H1 (cell line): ENCODE data around the gene PCSK9. TPM values are rescaled to one million over a fixed set of nuclear protein-coding genes. Genes with fewer than 3 reads are reported as not detected.

Experiments used
- CTCF ChIA-PET: fragments of 300-600 bp; sonication (Branson Sonifier 250); formaldehyde crosslinking; loops from one replicate; lab custom pipeline; 2021; ENCODE audit not compliant: partially characterized antibody; lab: Charles Lee
- POLR2A ChIA-PET: fragments of 300-600 bp; sonication (Branson Sonifier 250); formaldehyde crosslinking; loops from one replicate; lab custom pipeline; 2021; ENCODE audit warnings: inconsistent platforms; ENCODE audit not compliant: partially characterized antibody; lab: Charles Lee
- DNase-seq, 2 experiments: peaks; one replicate each; pipeline versions ENCODE4 v3.0.0 to v3.0.0-alpha.2; 2010 to 2022; ENCODE audit warnings: low spot score in 2 of 2, low read depth in 1 of 2, mixed read lengths in 1 of 2
- FAIRE-seq: peaks from 2 replicates; lab custom pipeline; 2011; peaks lifted over from hg19 to GRCh38; lab: Jason Lieb, UNC
- H2AFZ ChIP-seq: 2 replicates; pipeline ENCODE4 v1.8.1; 2012; ENCODE audit warnings: low read length, inconsistent platforms
- H2AK5ac ChIP-seq: 2 replicates; pipeline ENCODE4 v1.6.1; 2013; ENCODE audit warnings: low read depth, low read length
- H2BK120ac ChIP-seq: replicated peaks from 2 replicates; pipeline ENCODE3; 2013; ENCODE audit warnings: low read depth, low read length, inconsistent platforms
- H2BK12ac ChIP-seq: 2 replicates; pipeline ENCODE4 v1.6.1; 2013; ENCODE audit warnings: low read depth, low read length
- H2BK15ac ChIP-seq: 2 replicates; pipeline ENCODE4 v1.6.1; 2013; ENCODE audit warnings: low read length
- H2BK20ac ChIP-seq: 2 replicates; pipeline ENCODE4 v1.6.1; 2013; ENCODE audit warnings: low read length
- H2BK5ac ChIP-seq: 2 replicates; pipeline ENCODE4 v1.6.1; 2013; ENCODE audit warnings: low read depth, low read length
- H3K14ac ChIP-seq: 2 replicates; pipeline ENCODE4 v1.6.1; 2013; ENCODE audit warnings: inconsistent platforms; ENCODE audit not compliant: insufficient read length
- H3K18ac ChIP-seq: 2 replicates; pipeline ENCODE4 v1.6.1; 2013; ENCODE audit warnings: low read length; ENCODE audit errors: extremely low read depth
- H3K23ac ChIP-seq: 2 replicates; pipeline ENCODE4 v1.6.1; 2013; ENCODE audit warnings: inconsistent platforms; ENCODE audit not compliant: insufficient read length
- H3K23me2 ChIP-seq: 2 replicates; pipeline ENCODE4 v1.6.1; 2013; ENCODE audit warnings: low read depth, low read length
- H3K27ac ChIP-seq: 2 replicates; pipeline ENCODE4 v1.6.1; 2011; ENCODE audit warnings: low read depth, low read length, inconsistent platforms
- H3K27me3 ChIP-seq, 4 experiments: replicated peaks in 1 of 4; 1 replicate in 1 of 4; 2 replicates in 3 of 4; pipeline versions ENCODE4 v1.6.1 to v1.8.1; 2011 to 2013; ENCODE audit warnings: low read length in 3 of 4, mild to moderate bottlenecking in 3 of 4, inconsistent platforms in 2 of 4, mixed read lengths in 2 of 4, moderate library complexity in 1 of 4; ENCODE audit not compliant: control insufficient read depth in 3 of 4, insufficient read depth in 3 of 4; ENCODE audit errors: extremely low read depth in 1 of 4
- H3K36me3 ChIP-seq, 4 experiments: 2 replicates each; pipeline versions ENCODE4 v1.6.1 to v1.8.1; 2011 to 2013; ENCODE audit warnings: mild to moderate bottlenecking in 4 of 4, low read length in 3 of 4, moderate library complexity in 2 of 4, control low read depth in 1 of 4, inconsistent platforms in 1 of 4; ENCODE audit not compliant: insufficient read depth in 4 of 4, control insufficient read depth in 2 of 4
- H3K4ac ChIP-seq: replicated peaks from 2 replicates; pipeline ENCODE3; 2013; ENCODE audit warnings: low read length, low read depth, mixed read lengths, inconsistent platforms; ENCODE audit not compliant: insufficient read length
- H3K4me1 ChIP-seq, 4 experiments: replicated peaks in 1 of 4; 1 replicate in 1 of 4; 2 replicates in 3 of 4; pipeline versions ENCODE4 v1.6.1 to v1.8.1; 2011 to 2013; ENCODE audit warnings: low read length in 3 of 4, inconsistent platforms in 2 of 4, mixed read lengths in 1 of 4; ENCODE audit not compliant: insufficient read depth in 4 of 4, control insufficient read depth in 3 of 4
- H3K4me2 ChIP-seq, 2 experiments: 2 replicates each; pipeline versions ENCODE4 v1.6.1 to v1.8.1; 2011 to 2013; ENCODE audit warnings: low read depth in 2 of 2, low read length in 2 of 2, control low read depth in 1 of 2, inconsistent platforms in 1 of 2, mild to moderate bottlenecking in 1 of 2; ENCODE audit not compliant: insufficient read depth in 1 of 2
- H3K4me3 ChIP-seq, 4 experiments: fragments of 200-600, 300-600 bp in 1 of 4; sonication (generic), shearing (Covaris generic), sonication (Bioruptor Twin) in 1 of 4; 2 replicates each; pipeline versions ENCODE4 v1.5.1 to v1.8.1; 2011 to 2016; ENCODE audit warnings: low read length in 4 of 4, low read depth in 3 of 4, control low read depth in 2 of 4, inconsistent platforms in 2 of 4, mild to moderate bottlenecking in 2 of 4, mixed read lengths in 1 of 4, moderate library complexity in 1 of 4; ENCODE audit not compliant: insufficient read depth in 2 of 4; ENCODE audit errors: extremely low read depth in 1 of 4
- H3K56ac ChIP-seq: replicated peaks from 2 replicates; pipeline ENCODE3; 2013; ENCODE audit warnings: low read depth, mild to moderate bottlenecking, mixed read lengths, low read length, inconsistent platforms; ENCODE audit not compliant: insufficient read length
- H3K79me1 ChIP-seq: 2 replicates; pipeline ENCODE4 v1.6.1; 2013; ENCODE audit warnings: low read depth, low read length, control low read depth
- H3K79me2 ChIP-seq, 2 experiments: 2 replicates each; pipeline versions ENCODE4 v1.6.1 to v1.8.1; 2012 to 2013; ENCODE audit warnings: low read length in 2 of 2, mild to moderate bottlenecking in 2 of 2, inconsistent platforms in 1 of 2; ENCODE audit not compliant: insufficient read depth in 2 of 2, control insufficient read depth in 1 of 2
- H3K9ac ChIP-seq, 4 experiments: replicated peaks in 1 of 4; 1 replicate in 1 of 4; 2 replicates in 3 of 4; pipeline versions ENCODE4 v1.6.1 to v1.8.1; 2011 to 2013; ENCODE audit warnings: low read depth in 3 of 4, low read length in 3 of 4, control low read depth in 2 of 4, mild to moderate bottlenecking in 2 of 4, moderate library complexity in 2 of 4, inconsistent platforms in 1 of 4; ENCODE audit errors: extremely low read depth in 1 of 4
- H3K9me3 ChIP-seq, 2 experiments: 2 replicates each; pipeline versions ENCODE4 v1.6.1 to v1.8.1; 2012 to 2013; ENCODE audit warnings: mild to moderate bottlenecking in 2 of 2, moderate library complexity in 2 of 2, control low read depth in 1 of 2, inconsistent platforms in 1 of 2, low read depth in 1 of 2, low read length in 1 of 2, mixed read lengths in 1 of 2; ENCODE audit not compliant: insufficient read depth in 2 of 2
- H4K20me1 ChIP-seq, 2 experiments: replicated peaks in 1 of 2; 2 replicates each; pipeline versions ENCODE3 to v1.8.1; 2011 to 2013; ENCODE audit warnings: inconsistent platforms in 2 of 2, low read length in 2 of 2, mild to moderate bottlenecking in 1 of 2; ENCODE audit not compliant: insufficient read depth in 2 of 2, control insufficient read depth in 1 of 2
- H4K5ac ChIP-seq: 2 replicates; pipeline ENCODE4 v1.6.1; 2013; ENCODE audit warnings: low read length, low read depth, mixed read lengths, inconsistent platforms; ENCODE audit not compliant: insufficient read length
- H4K8ac ChIP-seq: 2 replicates; pipeline ENCODE4 v1.8.0; 2013; ENCODE audit warnings: mild to moderate bottlenecking, moderate library complexity, low read length, inconsistent platforms; ENCODE audit not compliant: insufficient read depth; ENCODE audit errors: extremely low read depth
- H4K91ac ChIP-seq: replicated peaks from 2 replicates; pipeline ENCODE3; 2013; ENCODE audit warnings: low read length, mixed read lengths, inconsistent platforms; ENCODE audit not compliant: insufficient read length
- CTBP2 ChIP-seq: IDR thresholded peaks from 2 replicates; pipeline ENCODE4 v1.7.0; 2011; ENCODE audit warnings: borderline replicate concordance, mild to moderate bottlenecking, moderate library complexity, mixed read lengths, low read length; ENCODE audit not compliant: insufficient read depth, insufficient read length
- WGBS, 2 experiments: shearing (Covaris generic) in 1 of 2; methylation state at CpG; one replicate each; pipeline versions ENCODE4 v1.1.6 to v1.1.7; 2013 to 2015; ENCODE audit warnings: low lambda C conversion rate in 2 of 2, mixed read lengths in 2 of 2, inconsistent platforms in 1 of 2, low coverage in 1 of 2, missing lambda C conversion rate in 1 of 2; ENCODE audit not compliant: insufficient replicate concordance in 2 of 2, insufficient coverage in 1 of 2, insufficient read length in 1 of 2; ENCODE audit errors: extremely low coverage in 1 of 2, missing lambda C conversion rate in 1 of 2; 5-methylcytosine and 5-hydroxymethylcytosine counted together
- polyA plus RNA-seq, 7 experiments: library from polyadenylated mRNA; depleted of rRNA in 3 of 7; stranded (reverse) in 5 of 7; unstranded in 2 of 7; fragments of >200 nt in 5 of 7; fragments of 200-250 nt in 2 of 7; gene quantifications; 1 replicate in 5 of 7; 2 replicates in 1 of 7; 4 replicates in 1 of 7; pipeline versions ENCODE4 v1.2.1 to v1.2.3, GENCODE V29; 2011 to 2013; ENCODE audit warnings: missing spikeins in 2 of 7, mixed read lengths in 2 of 7
- total RNA-seq: library from RNA; stranded (reverse); fragmentation: NEBNext Ultra II Directional; extraction: Animal tissue kit (Norgen Biotek cat#: 25700); gene quantifications from 2 replicates; pipeline ENCODE4 v1.2.1, GENCODE V29; 2021
- TF ChIP-seq, protein P1 (sequence below): IDR thresholded peaks from 2 replicates; pipeline ENCODE4 v1.6.1; 2012; ENCODE audit warnings: inconsistent platforms

PCSK9 gene
- total and polyA plus RNA-seq, 2 of the 8 experiments (the other 6 are each of a cell fraction or from before 2014, with no cell fraction given), result 22.3 to 32.3 TPM

DNA sequence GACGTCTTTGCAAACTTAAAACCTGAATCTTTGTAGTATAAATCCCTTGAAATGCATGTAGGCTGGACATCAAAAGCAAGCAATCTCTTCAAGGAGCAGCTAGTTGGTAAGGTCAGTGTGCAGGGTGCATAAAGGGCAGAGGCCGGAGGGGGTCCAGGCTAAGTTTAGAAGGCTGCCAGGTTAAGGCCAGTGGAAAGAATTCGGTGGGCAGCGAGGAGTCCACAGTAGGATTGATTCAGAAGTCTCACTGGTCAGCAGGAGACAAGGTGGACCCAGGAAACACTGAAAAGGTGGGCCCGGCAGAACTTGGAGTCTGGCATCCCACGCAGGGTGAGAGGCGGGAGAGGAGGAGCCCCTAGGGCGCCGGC, 390 bp upstream of the PCSK9 start:
- Histone ChIP-seq H3K14ac (no peak overlapping the region), H3K23ac (no peak overlapping the region), H2BK15ac (no peak overlapping the region), H4K20me1 (peaks cover 0 to 12% of the 10 kb centered on the region in 2 experiments), H3K36me3 (peaks cover 0 to 3% (median 0%) of the 10 kb centered on the region in 4 experiments; a peak in 1 of 8 replicates), H3K9ac (no peak overlapping the region; a peak in 2 of 7 replicates), H3K27me3 (peaks cover 9 to 39% (median 37%) of the 10 kb centered on the region in 4 experiments), H3K18ac (peak overlapping the region; percentile 96; the same call in 1 of the 2 replicates), H2BK12ac (peak overlapping the region; percentile 95; the same call in 1 of the 2 replicates), H2BK20ac (no peak overlapping the region), H3K27ac (no peak overlapping the region), H2AK5ac (no peak overlapping the region), H4K8ac (no peak overlapping the region), H3K79me1 (no peaks in the 10 kb centered on the region; the same call in none of the 2 replicates), H3K9me3 (no peaks in the 10 kb centered on the region), H2BK5ac (0 out of 2 replicates have a peak overlapping the region, but pooled peaks have one; percentile 37), H2BK120ac (no peak overlapping the region), H3K4ac (no peak overlapping the region), H4K91ac (no peak overlapping the region), H3K79me2 (peaks cover 6 to 16% of the 10 kb centered on the region in 2 experiments; a peak in 2 of 4 replicates), H3K56ac (no peak overlapping the region), H2AFZ (peak overlapping the region; percentile 77; the same call in 1 of the 2 replicates), H3K4me1 (peaks cover 0 to 13% (median 9%) of the 10 kb centered on the region in 4 experiments; a peak in 6 of 7 replicates), H4K5ac (no peak overlapping the region), H3K4me3 (peak overlapping the region; percentile 48 to 65 (median 56); a peak in 6 of 8 replicates), H3K4me2 (peak overlapping the region; percentile 89 to 99), H3K23me2 (peaks cover 13% of the 10 kb centered on the region; the same call in 1 of the 2 replicates)
- WGBS, 2 experiments, result 30% methylated on average over 9 of the region's 9 CpGs; no CpG with 5 or more reads in 1 of the 2 experiments
- ChIA-PET CTCF (interaction anchor here (0.9 to 1.9 kb wide), 8 partner anchors 10 to 229 kb away, joined by 3 to 9 read pairs (median 4); no protein-coding TSS in a partner anchor), POLR2A (interaction anchor here (1.4 kb wide), 1 partner anchor 10 kb away, joined by 5 read pairs; no protein-coding TSS in a partner anchor)
- peak; percentile 7 for TF ChIP-seq CTBP2
- TF ChIP-seq, protein P1, sequence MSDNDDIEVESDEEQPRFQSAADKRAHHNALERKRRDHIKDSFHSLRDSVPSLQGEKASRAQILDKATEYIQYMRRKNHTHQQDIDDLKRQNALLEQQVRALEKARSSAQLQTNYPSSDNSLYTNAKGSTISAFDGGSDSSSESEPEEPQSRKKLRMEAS, result no peak
- FAIRE-seq (no peak), DNase-seq (no peak)
